HFFc6 (cell line): ENCODE results near the gene ZNF33B. TPM values are rescaled to one million over a fixed set of nuclear protein-coding genes. Genes with fewer than 3 reads are reported as not detected.

Source experiments
- DNase-seq: peaks from one replicate; pipeline ENCODE4 v3.0.0-alpha.2; 2018
- H3K27ac Mint-ChIP-seq: 2 replicates; pipeline ENCODE4 v1.8.0; 2020; ENCODE audit warnings: mild to moderate bottlenecking, mixed read lengths
- H3K27me3 Mint-ChIP-seq: 2 replicates; pipeline ENCODE4 v1.8.0; 2021; ENCODE audit warnings: mild to moderate bottlenecking, moderate library complexity, mixed read lengths; ENCODE audit not compliant: insufficient read depth
- H3K36me3 Mint-ChIP-seq: 2 replicates; pipeline ENCODE4 v1.8.0; 2021; ENCODE audit warnings: low read depth, mixed read lengths
- H3K4me1 Mint-ChIP-seq: 2 replicates; pipeline ENCODE4 v1.8.0; 2020; ENCODE audit warnings: low read depth, mixed read lengths
- H3K4me3 Mint-ChIP-seq: 2 replicates; pipeline ENCODE4 v1.8.0; 2020; ENCODE audit warnings: mild to moderate bottlenecking, moderate library complexity, mixed read lengths
- H3K9me3 Mint-ChIP-seq: 2 replicates; pipeline ENCODE4 v1.8.0; 2020; ENCODE audit warnings: mild to moderate bottlenecking, mixed read lengths
- total RNA-seq, 6 experiments: library from RNA; stranded (reverse); fragmentation: NEBNext Ultra II Directional; extraction: Animal tissue kit (Norgen Biotek cat#: 25700); gene quantifications; 2 replicates in 1 of 6; 3 replicates in 5 of 6; pipeline ENCODE4 v1.2.3, GENCODE V29; 2021
- TF ChIP-seq, protein P1 (sequence below): fragments of 200-600 bp; sonication (generic); IDR thresholded peaks from 2 replicates; pipeline ENCODE4 v1.5.0; 2021; ENCODE audit warnings: antibody characterized with exemption, mild to moderate bottlenecking

Gene ZNF33B
- total RNA-seq, 6 experiments from 2014 or later, result 6.7 to 10.1 (median 8.5) TPM

DNA sequence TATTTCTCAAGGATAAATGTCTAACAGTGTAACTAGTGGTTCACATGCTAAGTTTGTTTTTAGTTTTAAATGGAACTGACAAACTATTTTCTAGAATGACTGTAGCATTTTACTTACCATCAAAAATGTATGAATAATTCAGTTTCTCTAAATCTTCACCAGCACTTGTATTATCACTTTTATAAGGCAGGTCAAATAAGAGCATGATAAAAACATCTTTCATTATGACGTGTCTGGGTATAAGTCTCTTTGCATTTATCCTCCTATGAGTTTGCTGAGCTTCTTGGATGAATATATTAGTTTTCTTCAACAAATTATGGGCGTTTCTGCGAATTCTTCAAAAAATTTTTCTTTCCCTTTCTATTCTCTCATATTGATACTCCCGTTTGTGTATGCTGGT, 19.9 kb downstream of the ZNF33B start:
- peaks cover 17% of the 10 kb centered on the region for H3K36me3 Mint-ChIP-seq

DNA sequence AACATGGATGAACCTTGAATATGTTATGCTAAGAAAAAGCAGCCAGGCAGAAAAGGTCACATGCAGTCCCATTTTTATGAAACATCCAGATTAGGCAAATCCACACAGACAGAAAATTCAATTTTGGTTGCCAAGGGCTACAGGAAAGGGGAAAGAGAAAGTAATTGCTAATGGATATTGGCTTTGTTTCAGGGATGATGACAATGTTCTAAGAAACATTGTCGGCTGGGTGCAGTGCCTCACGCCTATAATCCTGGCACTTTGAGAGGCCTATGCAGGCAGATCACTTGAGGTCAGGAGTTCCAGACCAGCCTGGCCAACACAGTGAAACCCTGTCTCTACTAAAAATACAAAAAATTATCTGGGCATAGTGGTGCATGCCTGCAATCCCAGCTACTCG, 23.0 kb downstream of the ZNF33B start:
- peaks cover 26% of the 10 kb centered on the region for H3K36me3 Mint-ChIP-seq
- DNase-seq, result no peak
- no peaks in the 10 kb centered on the region for H3K4me1 Mint-ChIP-seq

More for the DNA sequence above, 19.9 kb downstream of the ZNF33B start:
- H3K4me3 Mint-ChIP-seq, result no peak overlapping the region
- DNase-seq, result no peak
- H3K9me3 Mint-ChIP-seq, result no peaks in the 10 kb centered on the region
- TF ChIP-seq, protein P1, sequence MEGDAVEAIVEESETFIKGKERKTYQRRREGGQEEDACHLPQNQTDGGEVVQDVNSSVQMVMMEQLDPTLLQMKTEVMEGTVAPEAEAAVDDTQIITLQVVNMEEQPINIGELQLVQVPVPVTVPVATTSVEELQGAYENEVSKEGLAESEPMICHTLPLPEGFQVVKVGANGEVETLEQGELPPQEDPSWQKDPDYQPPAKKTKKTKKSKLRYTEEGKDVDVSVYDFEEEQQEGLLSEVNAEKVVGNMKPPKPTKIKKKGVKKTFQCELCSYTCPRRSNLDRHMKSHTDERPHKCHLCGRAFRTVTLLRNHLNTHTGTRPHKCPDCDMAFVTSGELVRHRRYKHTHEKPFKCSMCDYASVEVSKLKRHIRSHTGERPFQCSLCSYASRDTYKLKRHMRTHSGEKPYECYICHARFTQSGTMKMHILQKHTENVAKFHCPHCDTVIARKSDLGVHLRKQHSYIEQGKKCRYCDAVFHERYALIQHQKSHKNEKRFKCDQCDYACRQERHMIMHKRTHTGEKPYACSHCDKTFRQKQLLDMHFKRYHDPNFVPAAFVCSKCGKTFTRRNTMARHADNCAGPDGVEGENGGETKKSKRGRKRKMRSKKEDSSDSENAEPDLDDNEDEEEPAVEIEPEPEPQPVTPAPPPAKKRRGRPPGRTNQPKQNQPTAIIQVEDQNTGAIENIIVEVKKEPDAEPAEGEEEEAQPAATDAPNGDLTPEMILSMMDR, result no peak
- H3K4me1 Mint-ChIP-seq, result no peaks in the 10 kb centered on the region
- H3K27me3 Mint-ChIP-seq, result no peaks in the 10 kb centered on the region; the same call in none of the 2 replicates
- no peak overlapping the region for H3K27ac Mint-ChIP-seq

DNA sequence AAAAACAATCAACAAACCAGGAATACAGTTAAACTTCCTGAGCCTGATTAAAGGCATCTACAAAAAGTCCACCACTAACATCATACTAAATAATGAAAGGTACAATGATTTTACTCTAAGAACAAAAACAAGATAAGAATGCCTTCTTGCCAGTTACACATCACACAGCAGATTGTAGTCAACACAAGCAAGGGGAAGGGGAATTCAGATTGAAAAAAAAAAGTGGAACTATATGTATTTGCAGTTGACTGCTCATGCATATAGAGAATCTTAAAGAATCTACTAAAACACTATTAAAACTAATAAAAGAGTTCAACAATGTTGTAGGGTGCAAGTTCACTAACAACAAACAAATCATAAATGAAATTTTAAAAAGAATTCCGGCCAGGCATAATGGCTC, 28.5 kb downstream of the ZNF33B start:
- Mint-ChIP-seq H3K27me3 (no peaks in the 10 kb centered on the region), H3K36me3 (peaks cover 36% of the 10 kb centered on the region), H3K4me3 (no peak overlapping the region)

More for the DNA sequence above, 23.0 kb downstream of the ZNF33B start:
- Mint-ChIP-seq H3K27me3 (no peaks in the 10 kb centered on the region; the same call in none of the 2 replicates), H3K4me3 (no peak overlapping the region), H3K27ac (no peak overlapping the region), H3K9me3 (no peaks in the 10 kb centered on the region)
- TF ChIP-seq, protein P1, result no peak

DNA sequence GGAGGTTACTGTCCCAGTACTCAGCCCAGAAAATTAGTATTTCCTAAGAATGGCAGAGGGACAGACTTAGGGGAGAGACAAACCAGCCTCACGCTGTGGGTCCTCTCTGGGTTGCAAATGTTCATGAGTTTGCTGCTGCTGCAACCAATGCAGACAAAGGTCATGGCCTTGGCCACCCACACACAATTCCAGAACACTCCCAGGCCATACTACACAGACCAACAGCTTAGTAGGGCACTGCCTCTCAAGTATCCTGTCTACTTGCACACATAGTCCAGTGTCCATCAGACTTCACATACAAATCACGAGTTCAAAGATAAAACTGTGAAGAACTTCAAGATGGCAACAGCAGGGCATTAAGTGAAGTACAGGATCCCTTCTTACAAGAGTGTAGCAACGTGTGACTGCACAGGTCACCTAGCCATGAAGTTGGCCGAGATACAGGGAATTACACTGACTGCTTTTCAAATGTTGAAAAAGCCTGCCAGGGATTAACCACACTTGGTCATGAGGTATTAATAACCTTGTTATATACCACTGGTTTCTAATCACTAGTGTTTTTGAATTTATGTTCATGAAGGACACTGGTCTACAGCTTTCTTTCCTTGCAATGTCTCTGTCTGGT, 40.0 kb downstream of the ZNF33B start:
- H3K36me3 Mint-ChIP-seq, result peaks cover 58% of the 10 kb centered on the region
- TF ChIP-seq, protein P1, result no peak
- no peaks in the 10 kb centered on the region for H3K4me1 Mint-ChIP-seq
- H3K4me3 Mint-ChIP-seq, result no peak overlapping the region
- H3K27ac Mint-ChIP-seq, result no peak overlapping the region
- H3K9me3 Mint-ChIP-seq, result peaks cover 30% of the 10 kb centered on the region
- H3K27me3 Mint-ChIP-seq, result peaks cover 1% of the 10 kb centered on the region; the same call in 1 of the 2 replicates
- DNase-seq, result no peak

More for the DNA sequence above, 28.5 kb downstream of the ZNF33B start:
- Mint-ChIP-seq H3K9me3 (no peaks in the 10 kb centered on the region), H3K4me1 (peaks cover 11% of the 10 kb centered on the region), H3K27ac (no peak overlapping the region)
- TF ChIP-seq, protein P1, result no peak
- DNase-seq, result no peak

DNA sequence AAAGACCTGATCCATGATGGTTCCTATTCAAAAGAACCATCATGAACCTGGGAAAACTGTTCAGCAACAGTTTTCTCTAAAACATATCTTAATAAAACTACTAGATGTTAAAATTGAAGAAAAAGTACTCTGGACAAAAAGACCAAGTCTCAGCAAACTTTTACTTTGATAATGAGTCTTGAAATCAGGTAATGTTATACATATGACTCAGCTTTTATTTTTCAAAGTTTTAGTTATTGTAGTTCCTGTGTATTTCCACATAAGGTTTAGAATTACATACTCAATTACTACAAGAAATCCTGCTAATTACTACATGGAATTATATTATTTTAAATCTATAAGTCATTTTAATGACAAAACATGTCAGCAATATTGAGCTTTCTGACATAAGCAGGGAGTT, 42.2 kb downstream of the ZNF33B start:
- TF ChIP-seq, protein P1, result no peak
- Mint-ChIP-seq H3K4me1 (no peaks in the 10 kb centered on the region), H3K4me3 (no peak overlapping the region), H3K9me3 (peaks cover 49% of the 10 kb centered on the region), H3K27ac (no peak overlapping the region), H3K36me3 (peaks cover 73% of the 10 kb centered on the region), H3K27me3 (peaks cover 1% of the 10 kb centered on the region; the same call in 1 of the 2 replicates)
- no peak for DNase-seq
